ENCODE results near the gene IFRD2. TPM values are rescaled to one million over a fixed set of nuclear protein-coding genes. Genes with fewer than 3 reads are reported as not detected.

Gene IFRD2
- total and polyA plus RNA-seq, 2 of the 8 experiments (the other 6 are each of a cell fraction or from before 2014, with no cell fraction given), result 76.7 to 88.8 TPM

DNA sequence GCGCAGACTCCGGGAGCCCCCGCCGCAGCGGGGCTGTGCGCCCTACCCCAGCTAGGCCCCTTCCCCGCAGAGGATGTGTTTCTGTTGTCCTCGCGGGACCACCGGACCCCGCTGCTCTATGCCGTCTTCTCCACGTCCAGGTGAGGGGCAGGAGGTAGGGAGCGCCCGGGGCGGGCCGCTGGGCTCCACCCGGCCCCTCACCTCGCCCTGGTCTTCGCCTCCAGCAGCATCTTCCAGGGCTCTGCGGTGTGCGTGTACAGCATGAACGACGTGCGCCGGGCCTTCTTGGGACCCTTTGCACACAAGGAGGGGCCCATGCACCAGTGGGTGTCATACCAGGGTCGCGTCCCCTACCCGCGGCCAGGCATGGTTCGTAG lies 18.6 kb downstream of the IFRD2 start:
- no peak overlapping the region for H4K8ac ChIP-seq (ENCODE audit: extremely low read depth, insufficient read depth, low read length)
- no peak overlapping the region for H3K56ac ChIP-seq (replicated peaks; ENCODE audit: insufficient read length, low read depth, low read length)
- no peak overlapping the region for H2BK120ac ChIP-seq (replicated peaks; ENCODE audit: low read depth, low read length)
- WGBS, 2 experiments (ENCODE audit: extremely low coverage in 1 of 2, insufficient coverage in 1 of 2, insufficient read length in 1 of 2, insufficient replicate concordance in 2 of 2, low coverage in 1 of 2, low lambda C conversion rate in 2 of 2, missing lambda C conversion rate in 1 of 2), result 87% methylated on average over 26 of the region's 31 CpGs; no CpG with 5 or more reads in 1 of the 2 experiments
- ChIA-PET POLR2A (ENCODE audit: partially characterized antibody) (interaction anchor here (0.6 to 2.2 kb wide), 2 partner anchors 14 to 47 kb away, joined by 3 to 7 read pairs; no protein-coding TSS in a partner anchor), CTCF (ENCODE audit: partially characterized antibody) (interaction anchor here (1.0 to 53.5 kb wide), 5 partner anchors 16 to 80 kb away, joined by 3 to 2149 read pairs (median 37); partner anchors contain the start of genes GNAI2, GNAT1 and SLC38A3)
- peaks cover 27 to 54% (median 42%) of the 10 kb centered on the region in 4 experiments for H3K27me3 ChIP-seq (replicated peaks in 1 of 4; ENCODE audit: control insufficient read depth in 3 of 4, extremely low read depth in 1 of 4, insufficient read depth in 3 of 4, low read length in 3 of 4)
- peaks cover 2% of the 10 kb centered on the region; the same call in 1 of the 2 replicates for H3K23me2 ChIP-seq (ENCODE audit: low read depth, low read length)
- H2BK15ac ChIP-seq (ENCODE audit: low read length), result no peak overlapping the region
- H3K4me3 ChIP-seq (ENCODE audit: extremely low read depth in 1 of 4, insufficient read depth in 2 of 4, low read depth in 3 of 4, low read length in 4 of 4), result no peak overlapping the region
- no peak overlapping the region for H4K5ac ChIP-seq (ENCODE audit: insufficient read length, low read depth, low read length)
- no peak overlapping the region for H2AK5ac ChIP-seq (ENCODE audit: low read depth, low read length)
- no peaks in the 10 kb centered on the region for H3K36me3 ChIP-seq (ENCODE audit: control insufficient read depth in 2 of 4, insufficient read depth in 4 of 4, low read length in 3 of 4)
- H3K79me1 ChIP-seq (ENCODE audit: low read depth, low read length), result no peaks in the 10 kb centered on the region
- no peak overlapping the region for H3K14ac ChIP-seq (ENCODE audit: insufficient read length)
- no peaks in the 10 kb centered on the region for H4K20me1 ChIP-seq (replicated peaks in 1 of 2; ENCODE audit: control insufficient read depth in 1 of 2, insufficient read depth in 2 of 2, low read length in 2 of 2)
- H3K4me1 ChIP-seq (replicated peaks in 1 of 4; ENCODE audit: control insufficient read depth in 3 of 4, insufficient read depth in 4 of 4, low read length in 3 of 4), result peaks cover 0 to 18% (median 16%) of the 10 kb centered on the region in 4 experiments; a peak in 6 of 7 replicates
- no peak for FAIRE-seq
- H3K4ac ChIP-seq (replicated peaks; ENCODE audit: insufficient read length, low read depth, low read length), result no peak overlapping the region
- H3K27ac ChIP-seq (ENCODE audit: low read depth, low read length), result no peak overlapping the region
- H4K91ac ChIP-seq (replicated peaks; ENCODE audit: insufficient read length, low read length), result no peak overlapping the region
- no peak overlapping the region for H2BK20ac ChIP-seq (ENCODE audit: low read length)
- no peak overlapping the region for H2BK5ac ChIP-seq (ENCODE audit: low read depth, low read length)
- no peak overlapping the region for H2AFZ ChIP-seq (ENCODE audit: low read length)
- H3K9ac ChIP-seq (replicated peaks in 1 of 4; ENCODE audit: extremely low read depth in 1 of 4, low read depth in 3 of 4, low read length in 3 of 4), result no peak overlapping the region
- no peaks in the 10 kb centered on the region for H3K79me2 ChIP-seq (ENCODE audit: control insufficient read depth in 1 of 2, insufficient read depth in 2 of 2, low read length in 2 of 2)
- H3K4me2 ChIP-seq (ENCODE audit: insufficient read depth in 1 of 2, low read depth in 2 of 2, low read length in 2 of 2), result peak overlapping the region; percentile 2 to 75; a peak in 2 of 4 replicates
- DNase-seq (ENCODE audit: low read depth in 1 of 2, low spot score in 2 of 2), result no peak
- H2BK12ac ChIP-seq (ENCODE audit: low read depth, low read length), result no peak overlapping the region
- H3K18ac ChIP-seq (ENCODE audit: extremely low read depth, low read length), result no peak overlapping the region
- no peaks in the 10 kb centered on the region; a peak in 1 of 4 replicates for H3K9me3 ChIP-seq (ENCODE audit: insufficient read depth in 2 of 2, low read depth in 1 of 2, low read length in 1 of 2)
- no peak overlapping the region for H3K23ac ChIP-seq (ENCODE audit: insufficient read length)
- no peak for TF ChIP-seq KDM1A (IDR thresholded peaks at IDR 0.05; ENCODE audit: borderline replicate concordance, low read length)
- no peak for TF ChIP-seq KDM5A (IDR thresholded peaks at IDR 0.05; ENCODE audit: low read length)
- TF ChIP-seq SIX5 (IDR thresholded peaks at IDR 0.05; ENCODE audit: low read depth, low read length), result no peak

Data from H1 (cell line).